GM23338 (cell line): ENCODE data around the gene DYNC1LI2. TPM values are rescaled to one million over a fixed set of nuclear protein-coding genes. Genes with fewer than 3 reads are reported as not detected.

Experiments
- ATAC-seq: fragments of 200-7000 bp; cut with Tn5 transposase; 3 replicates; pipeline ENCODE4 v1.9.1; 2020
- DNase-seq: peaks from one replicate; pipeline ENCODE4 v3.0.0-alpha.2; 2015; ENCODE audit warnings: low spot score
- H2AFZ ChIP-seq: fragments of 200-600 bp; sonication (generic); 2 replicates; pipeline ENCODE4 v1.8.0; 2016; ENCODE audit warnings: antibody characterized with exemption, mild to moderate bottlenecking, moderate library complexity
- H3F3A ChIP-seq: fragments of 200-600 bp; sonication (generic); replicated peaks from 2 replicates; pipeline ENCODE4 v1.8.0; 2017; ENCODE audit warnings: antibody characterized with exemption, mixed run types, low read depth
- H3K27ac ChIP-seq: fragments of 200-600 bp; sonication (generic); 2 replicates; pipeline ENCODE4 v1.6.1; 2016; ENCODE audit warnings: low read depth
- H3K27me3 ChIP-seq: fragments of 200-600 bp; sonication (generic); 2 replicates; pipeline ENCODE4 v1.8.0; 2016; ENCODE audit warnings: mild to moderate bottlenecking, mixed run types, moderate library complexity; ENCODE audit not compliant: insufficient read depth
- H3K36me3 ChIP-seq: fragments of 200-600 bp; sonication (generic); 2 replicates; pipeline ENCODE4 v1.8.0; 2016; ENCODE audit warnings: mild to moderate bottlenecking; ENCODE audit not compliant: insufficient read depth
- H3K4me1 ChIP-seq: fragments of 200-600 bp; sonication (generic); 2 replicates; pipeline ENCODE4 v1.8.0; 2016; ENCODE audit warnings: mild to moderate bottlenecking, moderate library complexity; ENCODE audit not compliant: insufficient read depth
- H3K4me2 ChIP-seq: fragments of 200-600 bp; sonication (generic); 2 replicates; pipeline ENCODE4 v1.7.1; 2017; ENCODE audit warnings: mixed run types
- H3K4me3 ChIP-seq: fragments of 200-600 bp; sonication (generic); 2 replicates; pipeline ENCODE4 v1.6.1; 2016; ENCODE audit warnings: mixed run types
- H3K79me2 ChIP-seq: fragments of 200-600 bp; sonication (generic); replicated peaks from 2 replicates; pipeline ENCODE4 v1.8.0; 2017; ENCODE audit warnings: mild to moderate bottlenecking; ENCODE audit not compliant: insufficient read depth
- H3K9me2 ChIP-seq: fragments of 200-600 bp; sonication (generic); 2 replicates; pipeline ENCODE4 v1.8.0; 2017; ENCODE audit not compliant: insufficient read depth
- H4K20me1 ChIP-seq: fragments of 200-600 bp; sonication (generic); replicated peaks from 2 replicates; pipeline ENCODE4 v1.8.0; 2017; ENCODE audit warnings: mild to moderate bottlenecking; ENCODE audit not compliant: insufficient read depth
- H3K27ac Mint-ChIP-seq: 2 replicates; pipeline ENCODE4 v1.8.0; 2020; ENCODE audit warnings: inconsistent platforms, mild to moderate bottlenecking, moderate library complexity, mixed read lengths
- H3K27me3 Mint-ChIP-seq: 3 replicates; pipeline ENCODE4 v1.8.0; 2022; ENCODE audit warnings: low read depth, mild to moderate bottlenecking, moderate library complexity, mixed read lengths, inconsistent platforms; ENCODE audit not compliant: insufficient read depth, poor library complexity
- H3K36me3 Mint-ChIP-seq: 3 replicates; pipeline ENCODE4 v1.8.0; 2021; ENCODE audit warnings: low read depth, mild to moderate bottlenecking, inconsistent platforms, moderate library complexity, mixed read lengths
- H3K4me1 Mint-ChIP-seq: 3 replicates; pipeline ENCODE4 v1.8.0; 2020; ENCODE audit warnings: mild to moderate bottlenecking, inconsistent platforms, mixed read lengths
- H3K4me3 Mint-ChIP-seq: 3 replicates; pipeline ENCODE4 v1.8.0; 2021; ENCODE audit warnings: moderate library complexity, mild to moderate bottlenecking, inconsistent platforms, mixed read lengths
- H3K9me3 Mint-ChIP-seq: 3 replicates; pipeline ENCODE4 v1.8.0; 2020; ENCODE audit warnings: moderate library complexity, mild to moderate bottlenecking, inconsistent platforms, mixed read lengths
- CREB1 ChIP-seq: fragments of 250-450 bp; sonication (Bioruptor Pico); IDR thresholded peaks from 2 replicates; pipeline ENCODE4 v1.5.0; 2020; ENCODE audit warnings: low read depth, mild to moderate bottlenecking, moderate library complexity
- EZH2phosphoT487 ChIP-seq: fragments of 200-600 bp; sonication (generic); IDR thresholded peaks from one replicate; pipeline ENCODE4 v1.8.1; 2018; ENCODE audit warnings: antibody characterized with exemption; ENCODE audit not compliant: unreplicated experiment
- JUNB ChIP-seq: IDR thresholded peaks from one replicate; pipeline ENCODE4 v1.6.1; 2016; ENCODE audit warnings: antibody characterized with exemption; ENCODE audit not compliant: unreplicated experiment
- NANOG ChIP-seq: IDR thresholded peaks from 2 replicates; pipeline ENCODE4 v1.6.1; 2016; ENCODE audit warnings: antibody characterized with exemption, borderline replicate concordance
- POLR2AphosphoS5 ChIP-seq: IDR thresholded peaks from 2 replicates; pipeline ENCODE4 v1.6.1; 2016; ENCODE audit warnings: antibody characterized with exemption, low read depth
- STAT1 ChIP-seq: IDR thresholded peaks from one replicate; pipeline ENCODE4 v1.6.1; 2016; ENCODE audit warnings: antibody characterized with exemption; ENCODE audit not compliant: unreplicated experiment
- ZNF462 ChIP-seq: fragments of 250-450 bp; sonication (Bioruptor Pico); IDR thresholded peaks from 2 replicates; pipeline ENCODE4 v1.5.0; 2020; ENCODE audit warnings: mild to moderate bottlenecking, moderate library complexity
- polyA plus RNA-seq: library from polyadenylated mRNA; unstranded; fragments of >200 nt; fragmentation: Nextera tagmentation; extraction: Ambion mirVana; gene quantifications from 2 replicates; pipeline ENCODE4 v1.2.1, GENCODE V29; 2016
- total RNA-seq: library from RNA; depleted of rRNA; stranded (reverse); fragments of >200 nt; shearing (Covaris generic); gene quantifications from 2 replicates; pipeline ENCODE4 v1.2.3, GENCODE V29; 2014
- TF ChIP-seq, protein P1 (sequence below), 2 experiments: fragments of 200-600 bp in 1 of 2; sonication (generic) in 1 of 2; conservative IDR thresholded peaks; 2 replicates each; pipeline versions ENCODE4 v1.5.1 to v1.6.1; 2016 to 2017; ENCODE audit warnings: antibody characterized with exemption in 2 of 2, low read depth in 2 of 2, mild to moderate bottlenecking in 2 of 2, moderate library complexity in 1 of 2

Gene DYNC1LI2
- total and polyA plus RNA-seq, 2 experiments from 2014 or later = 73.9 to 85.9 TPM

DNA sequence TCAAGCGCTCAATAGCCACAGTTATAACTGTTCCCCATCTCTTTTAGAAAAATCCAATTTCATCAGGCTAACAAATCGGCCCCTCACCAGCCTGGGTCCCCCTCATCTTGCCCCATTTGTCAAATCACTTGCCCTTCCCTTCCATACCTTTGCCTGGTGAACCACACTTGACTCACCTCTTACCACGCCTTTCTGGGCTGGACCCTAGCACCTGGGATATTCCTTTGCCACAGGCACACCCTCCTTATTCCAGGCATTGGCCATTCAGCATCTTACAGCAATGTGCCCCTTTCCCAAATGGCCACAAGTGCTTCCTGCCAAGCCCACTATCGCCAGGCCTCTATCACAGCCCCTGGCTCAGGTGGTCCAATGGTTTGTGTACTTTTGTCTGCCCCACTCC lies 69.7 kb downstream of the DYNC1LI2 start (continued):
- TF ChIP-seq ZNF462 = no peak
- no peak for TF ChIP-seq CREB1 (CRISPR knock-in tag)
- no peak for TF ChIP-seq JUNB
- TF ChIP-seq, protein P1, sequence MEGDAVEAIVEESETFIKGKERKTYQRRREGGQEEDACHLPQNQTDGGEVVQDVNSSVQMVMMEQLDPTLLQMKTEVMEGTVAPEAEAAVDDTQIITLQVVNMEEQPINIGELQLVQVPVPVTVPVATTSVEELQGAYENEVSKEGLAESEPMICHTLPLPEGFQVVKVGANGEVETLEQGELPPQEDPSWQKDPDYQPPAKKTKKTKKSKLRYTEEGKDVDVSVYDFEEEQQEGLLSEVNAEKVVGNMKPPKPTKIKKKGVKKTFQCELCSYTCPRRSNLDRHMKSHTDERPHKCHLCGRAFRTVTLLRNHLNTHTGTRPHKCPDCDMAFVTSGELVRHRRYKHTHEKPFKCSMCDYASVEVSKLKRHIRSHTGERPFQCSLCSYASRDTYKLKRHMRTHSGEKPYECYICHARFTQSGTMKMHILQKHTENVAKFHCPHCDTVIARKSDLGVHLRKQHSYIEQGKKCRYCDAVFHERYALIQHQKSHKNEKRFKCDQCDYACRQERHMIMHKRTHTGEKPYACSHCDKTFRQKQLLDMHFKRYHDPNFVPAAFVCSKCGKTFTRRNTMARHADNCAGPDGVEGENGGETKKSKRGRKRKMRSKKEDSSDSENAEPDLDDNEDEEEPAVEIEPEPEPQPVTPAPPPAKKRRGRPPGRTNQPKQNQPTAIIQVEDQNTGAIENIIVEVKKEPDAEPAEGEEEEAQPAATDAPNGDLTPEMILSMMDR (conservative IDR thresholded peaks at IDR 0.05; ENCODE audit: low read depth in 2 of 2) = no peak
- no peak for TF ChIP-seq STAT1

DNA sequence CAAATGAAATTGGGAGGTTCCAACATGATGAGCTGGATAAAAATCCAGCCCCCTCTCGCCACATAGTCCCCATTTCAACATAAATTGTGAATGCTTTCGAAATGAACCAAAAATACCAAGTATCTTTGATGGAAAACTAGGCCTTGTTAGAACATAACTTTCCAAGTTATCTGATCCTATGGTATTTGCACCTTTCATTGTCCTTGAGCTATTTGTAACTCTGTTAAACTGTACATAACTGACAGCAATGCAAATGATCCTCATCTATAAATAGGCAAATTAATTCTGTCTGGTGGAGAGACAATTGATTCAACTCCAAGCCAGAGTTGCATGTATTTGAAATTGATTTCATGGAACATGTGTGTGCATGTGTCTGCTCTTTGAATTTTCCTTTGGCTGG lies 73.1 kb downstream of the DYNC1LI2 start:
- no peak for DNase-seq
- Histone ChIP-seq H4K20me1 (no peaks in the 10 kb centered on the region; the same call in 1 of the 2 replicates), H3K4me2 (no peak overlapping the region), H3F3A (no peaks in the 10 kb centered on the region), H3K9me2 (no peaks in the 10 kb centered on the region), H3K4me3 (no peak overlapping the region), H3K27ac (no peak overlapping the region), H3K79me2 (peaks cover 53% of the 10 kb centered on the region), H3K36me3 (no peaks in the 10 kb centered on the region), H3K27me3 (no peaks in the 10 kb centered on the region), H3K4me1 (no peaks in the 10 kb centered on the region; the same call in 1 of the 2 replicates), H2AFZ (no peak overlapping the region)
- no peaks in the 10 kb centered on the region for H3K27me3 Mint-ChIP-seq
- TF ChIP-seq NANOG (no peak), CREB1 (CRISPR knock-in tag) (no peak), STAT1 (no peak), EZH2phosphoT487 (no peak), ZNF462 (no peak), POLR2AphosphoS5 (no peak)
- H3K9me3 Mint-ChIP-seq = no peaks in the 10 kb centered on the region
- H3K27ac Mint-ChIP-seq = no peak overlapping the region
- H3K36me3 Mint-ChIP-seq = peaks cover 3% of the 10 kb centered on the region; the same call in 2 of the 3 replicates
- ATAC-seq = no peak
- no peak overlapping the region for H3K4me3 Mint-ChIP-seq
- peaks cover 6% of the 10 kb centered on the region; the same call in 1 of the 3 replicates for H3K4me1 Mint-ChIP-seq
